HG03432 (cell line): ENCODE data around the gene PDE4D.

Source experiments
- ATAC-seq: cut with Tn5 transposase; IDR thresholded peaks from one replicate; pipeline ENCODE4 v1.9.1; 2021; ENCODE audit warnings: mild to moderate bottlenecking, moderate library complexity; ENCODE audit not compliant: unreplicated experiment

Gene PDE4D

DNA sequence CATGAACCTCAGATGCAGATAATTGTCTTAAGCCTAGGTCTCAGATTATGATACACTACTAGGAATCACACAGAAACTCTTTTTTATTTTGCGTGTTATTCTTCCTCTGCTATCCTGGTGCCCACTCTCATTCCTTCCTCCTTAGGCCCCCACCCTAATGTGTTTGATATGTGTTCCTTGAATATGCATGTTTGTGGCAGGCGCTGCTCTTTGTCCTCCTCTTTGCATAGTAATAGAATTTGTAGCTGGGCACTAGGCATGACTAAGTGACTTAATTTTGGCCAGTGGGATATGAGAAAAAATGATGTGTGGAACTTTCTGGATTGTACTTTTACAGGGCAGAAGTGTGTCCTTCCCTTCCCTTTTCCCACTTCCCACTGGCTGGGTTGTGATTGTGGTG is 965.6 kb downstream of the PDE4D start:
- no peak for ATAC-seq

GRCh38 chr5:58927181-58927580 is 966.3 kb downstream of the PDE4D start:
- no peak for ATAC-seq

- ATAC-seq: no peak
These were observed 967.0 kb downstream of the PDE4D start for GRCh38 chr5:58926541-58926935.

DNA sequence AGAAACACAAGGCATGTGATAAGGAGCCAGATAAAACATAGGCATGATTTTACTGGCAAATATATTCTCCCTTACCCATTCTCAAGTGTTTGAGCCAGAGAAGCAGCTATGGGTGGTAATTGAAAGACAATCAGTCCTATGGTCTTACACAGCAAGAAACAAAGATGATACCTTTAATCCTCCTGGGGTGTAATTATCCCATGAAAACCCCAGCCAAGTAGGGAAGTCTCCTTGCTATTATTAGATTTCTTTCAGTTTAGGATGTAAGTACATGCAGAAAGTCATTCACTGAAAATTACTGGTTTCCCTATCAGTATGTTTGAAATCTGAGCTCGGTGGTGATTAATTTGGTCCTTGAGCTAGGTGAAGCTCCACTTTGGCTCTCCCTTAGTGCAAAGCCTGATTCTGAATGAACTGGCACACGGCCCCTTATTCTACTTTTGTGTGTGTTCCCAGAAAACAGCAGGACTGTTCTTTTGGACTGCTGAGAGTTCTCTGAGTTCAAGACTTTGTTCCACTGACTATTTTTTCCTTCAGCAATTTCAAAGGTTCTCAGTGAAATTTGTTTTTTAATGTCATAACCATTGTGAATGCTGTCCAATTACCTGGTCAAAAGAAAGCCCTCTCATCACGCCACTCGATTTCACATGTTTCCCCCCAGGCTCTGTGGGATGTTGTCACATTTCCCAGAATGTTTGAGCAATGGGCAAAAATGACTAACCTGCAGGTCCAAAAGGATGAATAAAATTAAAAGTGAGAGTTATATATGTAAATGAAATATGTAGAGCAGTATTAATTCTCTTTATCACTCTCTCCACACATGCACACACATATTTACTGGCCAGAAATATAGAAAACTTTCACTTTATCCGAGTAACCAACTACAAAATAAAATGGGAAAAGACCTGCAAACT is 967.6 kb downstream of the PDE4D start:
- no peak for ATAC-seq

GRCh38 chr5:58924306-58924705 is 969.2 kb downstream of the PDE4D start:
- ATAC-seq: no peak

- ATAC-seq: no peak
These were observed 970.2 kb downstream of the PDE4D start for GRCh38 chr5:58923355-58923754.

GRCh38 chr5:58922461-58923171 is 970.9 kb downstream of the PDE4D start:
- ATAC-seq: no peak

GRCh38 chr5:58921159-58921558 is 972.4 kb downstream of the PDE4D start:
- ATAC-seq: no peak

DNA sequence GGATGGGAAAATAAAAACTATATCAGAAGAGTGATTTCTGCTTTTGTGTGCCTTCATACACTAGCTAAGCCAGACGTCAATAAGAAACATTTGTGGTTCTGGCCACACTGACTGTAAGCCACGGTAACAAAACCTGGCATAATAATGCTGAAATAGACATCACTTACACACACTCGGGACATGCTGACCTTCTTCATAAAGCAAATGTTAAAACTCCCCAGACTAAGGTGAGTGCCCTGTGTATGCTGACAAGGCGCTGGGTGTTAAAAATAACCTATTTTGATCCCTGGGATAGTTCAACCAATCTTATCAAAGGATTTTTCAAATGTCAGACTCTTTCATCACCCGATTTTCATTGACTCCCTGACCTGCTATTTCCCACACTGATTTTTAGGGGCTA is 973.7 kb downstream of the PDE4D start:
- no peak for ATAC-seq
